ENCODE results near the gene DOCK3. TPM values are rescaled to one million over a fixed set of nuclear protein-coding genes. Genes with fewer than 3 reads are reported as not detected.

DOCK3 gene
- total and polyA plus RNA-seq, 2 of the 4 experiments (the other 2 are of a cell fraction), result under 0.01 to 0.12 TPM

DNA sequence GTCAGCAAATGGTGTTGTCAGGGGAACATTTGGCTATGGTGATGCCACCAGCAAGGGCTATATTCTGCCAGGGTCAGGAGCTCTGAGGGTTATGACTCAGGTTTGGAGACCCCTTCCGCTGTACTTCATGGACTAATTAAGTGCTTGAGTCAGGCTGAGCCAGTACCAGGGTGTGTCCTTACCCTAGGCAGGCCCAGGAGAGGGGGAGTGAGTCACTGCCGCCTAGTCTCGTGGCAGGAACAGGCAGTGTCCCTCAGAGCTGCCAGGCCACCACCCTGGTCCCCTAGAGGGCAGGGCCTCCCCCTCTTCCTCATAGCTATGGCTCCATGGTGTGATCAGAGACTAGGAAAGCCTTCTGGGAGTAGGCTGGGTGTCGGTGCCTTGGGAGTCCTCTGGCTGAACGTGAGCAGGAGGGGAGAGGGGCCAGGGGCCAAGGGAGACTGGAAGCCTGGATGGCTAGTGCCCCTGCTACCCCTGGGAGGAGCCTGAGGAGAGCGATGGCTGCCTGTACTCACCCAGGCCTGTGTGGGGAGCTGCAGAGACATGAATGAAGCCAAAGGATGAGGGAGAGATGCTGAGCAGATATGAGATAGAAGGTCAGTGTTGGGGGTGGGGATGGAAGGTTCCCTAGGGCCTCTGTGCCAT, 47.2 kb upstream of the DOCK3 start (continued):
- no peak for TF ChIP-seq BHLHE40 (IDR thresholded peaks at IDR 0.05; ENCODE audit: low read depth, low read length)

DNA sequence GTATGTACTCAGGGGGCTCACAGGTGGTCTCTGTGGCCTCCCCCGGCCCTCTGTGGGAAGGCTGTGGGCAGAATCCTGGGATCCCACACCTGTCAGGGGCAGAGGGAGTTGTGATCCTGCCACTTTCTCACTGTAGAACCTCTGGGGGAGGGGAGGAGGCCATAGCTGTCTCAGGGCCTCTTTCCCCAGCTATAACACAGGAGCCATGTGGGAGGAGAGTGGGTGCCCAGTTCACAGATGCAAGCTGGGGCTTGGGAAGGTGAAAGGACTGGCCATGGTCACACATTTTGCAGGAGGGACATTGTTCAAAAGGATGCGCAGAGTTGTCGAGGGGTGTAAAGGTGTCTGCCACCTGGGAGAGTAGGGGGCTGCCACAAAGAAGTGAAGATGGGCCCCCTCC, 46.1 kb upstream of the DOCK3 start:
- WGBS, 2 experiments (ENCODE audit: extremely low coverage in 2 of 2, insufficient read length in 1 of 2), result no CpG with 5 or more reads among the region's 3 CpGs
- H2AFZ ChIP-seq (replicated peaks; ENCODE audit: low read length, poor library complexity), result no peak overlapping the region
- no peak overlapping the region for H3K4me2 ChIP-seq (ENCODE audit: low read depth, low read length)
- H2AK9ac ChIP-seq (replicated peaks; ENCODE audit: low read depth, low read length, poor library complexity), result no peak overlapping the region
- no peak overlapping the region for H3K14ac ChIP-seq (replicated peaks; ENCODE audit: low read depth, low read length)
- H3K9me3 ChIP-seq (ENCODE audit: control insufficient read depth, insufficient read depth, low read length), result no peaks in the 10 kb centered on the region
- H3K4ac ChIP-seq (ENCODE audit: low read depth, low read length), result no peak overlapping the region
- no peak overlapping the region for H4K5ac ChIP-seq (ENCODE audit: low read depth, low read length)
- H3K4me1 ChIP-seq (ENCODE audit: control insufficient read depth, insufficient read depth, low read length), result peaks cover 6% of the 10 kb centered on the region
- H2BK20ac ChIP-seq (ENCODE audit: low read depth, low read length), result no peak overlapping the region
- H3K27me3 ChIP-seq (ENCODE audit: control insufficient read depth, insufficient read depth, low read length), result no peaks in the 10 kb centered on the region
- in situ Hi-C loops (cut with MboI; ENCODE audit: low sequenced_read_pairs) (no loop called here), dilution Hi-C loops (cut with HindIII; ENCODE audit: low sequenced_read_pairs, unreplicated experiment) (no loop called here), intact Hi-C loops (cut with micrococcal nuclease) (no loop called here)
- H3K23ac ChIP-seq (ENCODE audit: low read depth, low read length), result no peak overlapping the region
- TF ChIP-seq MAFK (IDR thresholded peaks at IDR 0.05; ENCODE audit: low read depth, low read length), result no peak
- no peak for TF ChIP-seq POLR2A (IDR thresholded peaks at IDR 0.05; ENCODE audit: low read depth, low read length)
- TF ChIP-seq BHLHE40 (IDR thresholded peaks at IDR 0.05; ENCODE audit: low read depth, low read length), result no peak
- no peak for TF ChIP-seq MXI1 (IDR thresholded peaks at IDR 0.05; ENCODE audit: borderline replicate concordance, low read depth, low read length)
- no peak for TF ChIP-seq RAD21 (IDR thresholded peaks at IDR 0.05; ENCODE audit: low read length)
- TF ChIP-seq MAZ (IDR thresholded peaks at IDR 0.05; ENCODE audit: borderline replicate concordance, low read depth, low read length), result no peak
- TF ChIP-seq SMC3 (IDR thresholded peaks at IDR 0.05; ENCODE audit: low read depth, low read length), result no peak
- no peak for ATAC-seq (ENCODE audit: low read depth)
- no peak overlapping the region for H4K91ac ChIP-seq (ENCODE audit: insufficient read depth, low read depth, low read length)
- no peak overlapping the region for H2BK5ac ChIP-seq (ENCODE audit: low read depth, low read length, poor library complexity, severe bottlenecking)
- no peak overlapping the region for H4K8ac ChIP-seq (ENCODE audit: low read depth in 2 of 2, low read length in 2 of 2)
- H3K36me3 ChIP-seq (ENCODE audit: control insufficient read depth, insufficient read depth, low read length), result no peaks in the 10 kb centered on the region
- DNase-seq, result no peak
- no peak overlapping the region for H3K4me3 ChIP-seq (ENCODE audit: insufficient read depth, low read depth, low read length)
- BruUV-seq (replicated peaks), result no TSS peak
- H3K18ac ChIP-seq (ENCODE audit: low read depth, low read length), result no peak overlapping the region
- no peak overlapping the region for H2AK5ac ChIP-seq (ENCODE audit: low read depth, low read length)
- H3K79me1 ChIP-seq (ENCODE audit: low read depth in 1 of 2, low read length in 2 of 2), result peaks cover 0 to 14% of the 10 kb centered on the region in 2 experiments; a peak in 2 of 4 replicates
- H2BK120ac ChIP-seq (ENCODE audit: low read depth, low read length), result no peak overlapping the region
- no peak overlapping the region for H3K27ac ChIP-seq (ENCODE audit: insufficient read depth, low read length)
- H3K9me1 ChIP-seq (ENCODE audit: insufficient read depth, low read length), result peaks cover 33% of the 10 kb centered on the region
- peaks cover 10% of the 10 kb centered on the region for H4K20me1 ChIP-seq (ENCODE audit: insufficient read depth, low read length)
- H2BK15ac ChIP-seq (ENCODE audit: low read depth, low read length), result no peak overlapping the region
- H3K56ac ChIP-seq (ENCODE audit: extremely low read depth, insufficient read depth, low read length), result no peak overlapping the region
- CTCF ChIA-PET, result interaction anchor here (0.8 to 2.1 kb wide), 3 partner anchors 8 to 472 kb away, joined by 3 to 5 read pairs (median 3); no protein-coding TSS in a partner anchor
- POLR2A ChIA-PET (ENCODE audit: unreplicated experiment), result no interaction called here
- no peak overlapping the region for H3K9ac ChIP-seq (ENCODE audit: low read depth, low read length)

All from IMR-90 (cell line).